Activated gamma-delta T cell treated with anti-CD3 and anti-CD28 coated beads, Interleukin-2, amount 50 U/mL, for 16 hours (primary cell): ENCODE measurements around the gene SMTNL2.

ENCODE experiments used
- DNase-seq: peaks from one replicate; pipeline ENCODE4 v3.0.0-alpha.2; 2020; ENCODE audit warnings: low read depth

The SMTNL2 gene

DNA sequence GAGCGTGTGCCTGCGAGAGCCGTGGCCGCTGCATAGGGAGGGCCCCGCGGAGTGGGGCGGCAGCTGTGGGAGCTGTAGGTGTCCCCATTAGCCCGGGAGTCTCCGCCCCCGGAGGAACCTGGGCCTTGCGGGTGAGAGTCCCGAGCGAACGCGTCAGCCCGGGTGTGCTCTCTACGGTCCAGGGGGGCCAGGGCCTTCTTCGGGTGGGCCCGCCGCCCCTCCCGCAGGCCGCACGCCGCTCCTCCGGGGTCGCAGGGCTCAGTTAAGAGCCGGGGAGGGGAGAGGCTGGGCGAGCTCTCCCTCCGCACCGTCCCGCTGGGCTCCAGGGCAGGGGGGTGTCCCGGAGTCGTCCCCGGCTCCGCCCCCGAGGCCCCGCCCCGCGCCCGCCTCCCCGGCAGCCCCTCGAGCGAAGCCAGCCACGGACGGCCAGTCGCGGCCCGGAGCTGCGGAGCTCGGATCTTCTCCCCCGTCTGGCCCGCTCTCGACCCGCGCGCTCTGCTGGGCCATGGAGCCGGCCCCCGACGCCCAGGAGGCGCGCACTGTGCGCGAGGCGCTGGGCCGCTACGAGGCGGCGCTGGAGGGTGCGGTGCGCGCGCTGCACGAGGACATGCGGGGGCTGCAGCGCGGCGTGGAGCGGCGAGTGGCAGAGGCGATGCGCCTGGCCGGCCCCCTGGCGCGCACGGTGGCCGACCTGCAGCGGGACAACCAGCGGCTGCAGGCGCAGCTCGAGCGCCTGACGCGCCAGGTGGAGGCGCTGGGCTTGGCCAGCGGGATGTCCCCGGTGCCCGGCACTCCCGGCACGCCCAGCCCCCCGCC, at the start of gene SMTNL2:
Gene SMTNL2, plus strand, starts transcription at position 429 of the 816 bp plus-strand sequence. Its CDS starts 77 bp downstream, at position 506.
- no peak for DNase-seq

DNA sequence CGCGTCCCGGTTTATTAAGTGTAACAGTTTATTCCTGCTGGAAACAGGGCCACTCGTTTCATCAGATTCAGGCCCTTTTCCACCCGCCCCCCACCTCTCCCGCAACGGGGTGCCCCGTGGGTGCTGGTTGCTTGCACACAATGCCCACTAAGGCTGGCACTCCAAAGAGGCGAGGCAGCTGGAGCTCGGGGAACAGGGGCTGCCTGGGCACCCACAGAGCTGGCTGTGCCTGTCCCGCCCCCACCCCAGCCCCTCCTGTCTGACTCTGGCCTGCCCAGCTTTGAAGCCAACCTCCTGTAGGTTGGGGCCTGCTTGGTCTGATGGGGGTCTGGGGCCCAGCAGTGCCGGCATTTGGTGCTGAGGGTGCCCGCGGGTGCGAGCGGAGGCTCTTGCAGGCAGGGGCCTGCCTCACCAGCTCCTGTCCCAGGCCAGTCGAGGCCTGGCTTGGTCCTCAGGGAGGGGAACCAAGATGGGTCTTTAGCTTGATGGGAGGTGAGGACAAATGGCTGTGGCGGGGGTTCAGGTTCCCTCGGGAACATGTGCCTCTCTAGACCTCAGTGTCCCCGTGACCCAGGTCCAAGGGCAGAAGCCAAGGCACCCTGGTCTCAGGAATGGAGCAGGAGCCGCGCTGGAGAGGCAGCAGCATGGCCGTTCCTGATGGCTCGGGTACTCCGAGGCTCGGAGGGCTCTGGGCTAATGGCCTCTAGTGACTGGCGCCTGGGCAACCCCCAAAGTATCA, 49.2 kb upstream of the SMTNL2 start:
- no peak for DNase-seq

DNA sequence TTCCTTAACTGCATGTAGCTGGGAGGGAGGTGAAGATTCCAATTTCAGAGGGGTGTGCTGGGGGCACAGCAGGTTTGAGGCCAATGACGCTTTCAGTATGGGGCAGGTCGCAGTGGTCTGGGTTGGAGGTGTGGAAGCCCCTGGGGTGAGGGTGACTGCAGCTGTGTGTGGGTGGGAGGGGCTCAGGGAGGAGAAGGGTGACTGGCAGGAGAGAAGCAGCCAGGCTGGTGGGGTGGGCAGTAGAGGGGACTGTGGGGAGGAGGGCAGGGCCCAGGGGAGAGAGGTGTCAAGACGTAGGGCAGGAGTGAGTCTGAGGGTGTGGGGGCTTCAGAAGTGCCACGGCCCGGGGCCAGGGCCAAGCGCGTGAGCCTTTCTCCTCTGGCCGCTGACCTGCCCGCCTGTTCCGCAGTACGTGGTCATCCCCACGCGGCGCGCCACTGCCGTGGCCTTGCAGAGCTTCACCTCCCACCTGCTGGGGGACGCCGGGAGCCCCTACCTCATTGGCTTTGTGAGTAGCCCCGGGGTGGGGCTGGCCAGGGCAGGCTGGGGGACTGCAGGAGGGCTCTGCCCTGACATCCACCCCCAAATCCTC, 48.6 kb upstream of the SMTNL2 start:
- no peak for DNase-seq

DNA sequence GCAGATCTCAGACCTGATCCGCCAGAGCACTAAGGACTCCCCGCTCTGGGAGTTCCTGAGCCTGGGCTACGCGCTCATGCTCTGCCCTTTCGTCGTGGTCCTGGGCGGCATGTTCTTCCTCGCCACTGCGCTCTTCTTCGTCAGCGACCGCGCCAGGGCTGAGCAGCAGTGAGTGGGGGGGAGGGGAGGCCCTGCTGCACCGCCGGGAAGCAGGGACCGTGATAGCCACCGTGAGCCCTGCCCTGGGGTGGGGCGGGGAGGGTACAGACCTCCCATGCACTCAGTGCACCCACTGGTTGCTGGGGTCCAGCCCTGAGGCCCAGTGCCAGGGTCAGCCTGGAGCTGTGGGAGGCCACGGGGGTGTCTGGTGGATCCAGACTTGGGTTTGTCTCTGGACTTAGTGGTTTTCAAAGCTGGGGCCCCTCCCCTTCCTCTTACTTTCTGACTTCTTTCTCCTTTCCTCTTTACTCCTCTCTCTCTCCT, 48.0 kb upstream of the SMTNL2 start:
- no peak for DNase-seq

DNA sequence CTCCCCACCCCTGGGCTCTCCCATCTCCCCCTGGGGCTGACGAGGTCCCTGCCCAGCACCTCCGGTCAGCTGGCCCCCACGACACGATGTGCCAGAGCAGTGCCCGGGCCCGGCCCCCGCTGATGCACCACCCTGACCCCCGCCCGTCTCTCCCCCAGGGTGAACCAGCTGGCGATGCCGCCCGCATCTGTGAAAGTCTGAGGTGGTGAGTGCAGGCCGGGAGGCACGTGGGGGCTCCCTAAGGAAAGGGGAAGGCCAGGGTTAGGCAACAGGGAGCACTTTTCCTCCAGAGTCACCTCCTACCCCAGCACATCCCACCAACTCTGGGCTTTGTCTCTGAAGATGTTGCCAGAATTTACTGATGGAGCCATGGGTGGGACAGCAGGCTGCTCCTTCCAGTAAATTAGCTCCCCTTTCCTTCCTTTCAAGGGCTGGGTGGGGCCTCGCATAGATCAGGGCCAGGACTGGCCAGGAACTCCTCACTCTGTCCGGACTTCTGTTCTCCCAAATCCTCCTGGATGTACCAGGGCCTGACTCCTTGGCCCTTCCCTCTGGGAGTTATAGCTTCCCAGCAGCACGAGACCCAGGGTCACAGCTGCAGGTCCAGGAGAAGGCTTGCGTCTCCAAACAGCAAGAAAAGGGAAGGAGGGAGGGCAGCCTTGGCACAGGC, 47.5 kb upstream of the SMTNL2 start:
- DNase-seq: no peak

DNA sequence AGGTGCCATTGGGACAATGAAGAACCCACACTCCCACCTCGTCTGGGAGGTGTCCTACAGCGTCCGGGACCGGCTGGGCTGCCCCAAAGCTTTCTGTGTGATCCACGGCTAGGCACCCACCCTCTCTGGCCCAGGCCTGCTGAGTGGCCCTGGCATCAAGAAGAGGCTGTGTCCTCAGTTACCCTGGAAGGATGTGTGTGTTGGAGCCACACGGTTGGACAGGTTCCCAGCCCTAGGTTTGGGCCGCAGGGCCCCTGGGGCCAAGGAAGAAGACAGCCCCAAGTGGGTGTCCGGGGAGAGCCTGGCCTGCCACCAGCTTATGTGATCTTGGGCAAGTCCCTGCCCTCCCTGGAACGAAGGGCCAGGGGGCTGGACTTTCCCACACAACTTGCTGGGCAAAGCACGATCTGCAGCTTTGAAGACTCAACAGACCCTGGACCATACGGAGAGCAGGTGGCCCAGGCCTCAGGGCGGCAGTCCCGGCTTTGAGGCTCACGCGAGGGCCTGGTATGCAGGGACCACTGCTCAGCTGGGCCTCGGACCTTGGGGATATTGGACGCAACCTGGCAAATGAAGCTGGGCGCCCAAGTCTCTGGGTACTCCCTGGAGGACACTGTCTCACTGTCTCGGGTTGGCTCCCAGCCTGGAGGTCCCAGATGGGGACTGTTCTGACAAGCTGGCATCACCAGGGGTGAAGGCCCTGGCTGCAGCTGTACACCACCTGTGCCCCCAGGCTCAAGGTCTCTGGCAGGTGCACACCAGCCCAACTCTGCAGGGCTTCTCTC, 46.7 kb upstream of the SMTNL2 start:
- DNase-seq: no peak

DNA sequence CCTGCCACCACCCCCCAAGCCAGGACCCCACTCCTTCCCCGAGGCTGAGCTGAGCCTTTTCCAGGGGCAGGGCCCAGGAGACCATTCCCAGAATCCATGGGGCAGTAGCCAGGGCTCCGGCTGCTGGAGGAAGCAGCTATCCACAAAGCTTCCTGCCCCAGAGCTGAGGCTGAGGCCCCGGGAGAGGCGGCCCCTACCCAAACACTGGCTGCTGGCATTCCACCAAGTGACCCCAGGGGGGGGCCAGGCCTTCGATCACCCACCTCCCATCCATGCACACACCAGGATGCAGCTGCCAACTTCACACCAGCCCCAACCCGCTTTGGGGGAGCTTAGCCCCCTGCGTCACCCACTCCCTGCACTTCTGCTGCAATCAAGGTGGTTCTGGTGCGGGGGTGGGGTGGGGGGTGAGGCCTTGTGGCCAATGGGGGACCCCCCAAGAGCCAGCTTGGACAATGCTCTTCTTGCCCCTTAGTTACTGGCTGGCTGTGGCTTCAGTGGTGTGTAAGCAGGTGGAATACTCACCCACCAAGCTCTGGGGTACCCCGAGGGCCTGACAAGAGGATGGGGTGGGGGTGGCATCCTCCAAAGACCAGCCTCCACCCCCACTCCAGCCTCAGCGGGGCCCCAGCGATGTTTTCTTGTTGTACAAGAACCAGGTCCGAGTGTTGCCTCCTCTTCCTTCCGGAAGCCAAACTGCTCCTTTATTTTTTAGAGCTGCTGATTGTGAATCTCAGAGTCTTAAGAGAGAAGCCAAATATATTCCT, 45.9 kb upstream of the SMTNL2 start:
- DNase-seq: no peak

DNA sequence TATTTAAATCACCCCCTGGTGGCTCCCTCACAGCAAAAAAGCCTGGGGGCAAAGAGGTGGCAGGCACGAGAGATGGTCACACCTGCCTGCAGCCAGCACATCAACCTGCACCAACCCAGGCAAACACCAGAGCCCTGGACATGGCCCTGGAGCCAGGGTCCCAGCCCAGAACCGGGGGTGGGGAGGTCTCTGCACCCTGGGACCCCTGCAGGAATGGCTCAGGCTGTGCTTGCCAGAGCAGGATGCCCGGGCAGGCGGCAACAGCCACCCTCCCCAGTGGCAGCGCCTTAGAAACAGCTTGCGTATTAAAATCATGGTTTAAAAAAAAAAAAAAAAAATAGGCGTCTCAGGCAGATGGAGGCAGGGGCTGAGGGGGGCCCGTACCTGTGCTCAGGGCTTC, 45.3 kb upstream of the SMTNL2 start:
- no peak for DNase-seq

DNA sequence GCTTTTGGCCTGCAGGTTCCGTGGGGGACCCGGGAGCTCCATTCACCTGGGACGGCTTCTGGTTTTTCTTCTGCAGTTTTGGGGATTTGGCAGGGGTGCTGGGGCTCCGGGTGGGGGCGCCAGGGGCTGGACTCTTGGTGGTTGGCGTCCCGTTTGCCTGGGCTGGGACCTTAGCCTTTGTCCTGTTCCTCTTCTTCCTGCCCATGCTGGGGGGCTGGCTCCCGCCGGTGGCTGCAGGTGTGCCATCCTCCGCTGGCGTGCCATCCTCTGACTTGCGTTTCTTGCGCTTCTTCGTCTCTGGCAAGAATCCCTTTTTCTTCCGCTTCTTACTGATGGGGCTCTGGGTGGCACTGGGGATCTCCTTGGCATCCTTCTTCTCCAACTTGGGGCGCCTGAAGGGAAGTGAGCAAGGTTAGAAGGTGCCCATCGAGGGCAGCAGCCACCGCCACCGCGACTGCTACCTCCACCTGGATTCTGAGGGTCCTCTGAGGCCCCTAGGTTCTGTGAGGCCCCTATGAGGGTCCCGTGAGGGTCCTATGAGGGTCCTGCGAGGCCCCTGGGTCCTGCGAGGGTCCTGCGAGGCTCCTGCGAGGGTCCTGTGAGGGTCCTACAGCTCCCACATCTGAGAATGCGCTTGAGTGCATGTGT, 44.6 kb upstream of the SMTNL2 start:
- DNase-seq: no peak

DNA sequence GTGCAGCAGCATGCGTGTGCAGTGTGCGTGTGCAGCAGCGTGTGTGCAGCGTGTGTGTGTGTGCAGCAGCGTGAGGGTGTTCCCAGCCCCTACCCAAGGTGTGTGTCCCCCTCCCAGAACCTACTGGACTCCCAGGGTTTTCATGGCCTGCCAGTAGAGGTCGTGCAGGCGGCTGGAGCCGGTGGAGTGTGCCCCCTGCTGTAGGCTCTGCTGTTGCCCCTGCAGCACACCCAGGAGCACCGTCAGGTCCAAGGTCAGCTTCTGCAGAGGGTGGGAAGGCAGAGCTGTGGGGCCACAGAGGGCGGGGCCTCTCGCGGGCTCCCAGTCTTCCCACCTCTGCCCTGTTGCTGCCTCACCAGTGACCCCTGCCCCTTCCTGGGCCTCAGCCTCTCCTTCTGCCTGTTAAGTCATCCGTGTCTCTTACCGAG, 44.1 kb upstream of the SMTNL2 start:
- DNase-seq: no peak

DNA sequence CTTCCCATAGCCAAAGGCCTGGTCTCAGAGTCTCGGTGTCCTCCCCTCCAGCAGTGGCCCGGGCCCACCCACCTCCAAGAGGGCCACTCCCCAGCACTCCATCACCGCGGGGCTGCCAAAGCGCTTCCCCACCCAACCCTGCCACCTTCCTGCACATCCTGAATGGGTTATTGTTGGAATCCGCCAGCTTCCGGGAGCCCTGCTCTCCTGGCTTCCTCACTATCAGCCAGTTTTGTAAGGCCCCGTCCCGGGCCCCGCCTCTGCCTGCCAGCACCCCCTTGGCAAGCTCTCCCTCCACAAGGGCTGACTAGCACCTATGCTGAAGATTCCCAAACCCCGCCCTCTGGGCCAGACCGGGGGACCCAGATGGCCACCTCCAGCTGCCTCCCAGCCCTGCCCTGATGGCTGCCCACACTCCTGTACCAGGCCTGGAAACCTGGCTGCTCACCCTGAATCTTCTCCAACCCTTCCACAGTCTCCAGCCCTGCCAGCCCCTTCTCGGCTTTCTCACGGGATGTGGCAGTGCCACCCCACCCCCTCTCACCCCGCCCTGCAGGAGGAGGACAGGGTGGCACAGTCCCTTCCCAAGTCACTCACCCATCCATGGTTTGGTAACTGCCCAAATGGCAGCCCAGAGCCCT, 43.5 kb upstream of the SMTNL2 start:
- DNase-seq: no peak

DNA sequence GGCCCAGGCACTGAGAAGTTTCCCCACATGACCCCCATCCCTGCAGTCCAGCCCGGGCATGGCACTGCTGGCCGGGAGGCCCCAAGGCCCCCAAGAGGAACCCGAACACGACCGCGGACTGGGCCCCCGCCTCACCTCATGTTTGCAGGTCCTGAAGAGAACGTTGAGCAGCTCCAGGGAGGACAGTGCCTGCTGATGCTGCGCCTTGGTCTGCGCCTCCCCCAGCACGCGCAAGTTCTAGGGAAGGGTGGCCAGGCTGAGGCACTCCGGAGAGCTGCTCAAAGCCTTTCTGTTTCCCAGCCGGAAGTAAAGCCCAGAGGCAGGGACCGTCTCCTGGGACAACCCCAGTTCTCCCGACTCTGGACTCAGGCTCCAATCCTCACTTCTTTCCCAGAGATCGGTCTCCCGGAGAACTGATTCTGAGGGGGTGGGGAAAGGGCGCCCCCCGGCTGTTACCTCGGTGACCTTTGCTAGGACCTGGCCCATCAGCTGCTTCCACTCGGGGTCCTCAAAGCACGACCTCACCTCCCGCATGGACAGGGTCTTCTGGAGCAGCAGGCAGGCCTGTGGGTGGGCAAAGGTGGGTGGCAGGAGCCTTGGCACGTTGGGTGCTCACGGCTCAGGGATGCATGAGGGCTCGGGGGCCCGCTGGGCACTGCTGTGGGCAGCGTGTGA, 42.9 kb upstream of the SMTNL2 start:
- DNase-seq: no peak

DNA sequence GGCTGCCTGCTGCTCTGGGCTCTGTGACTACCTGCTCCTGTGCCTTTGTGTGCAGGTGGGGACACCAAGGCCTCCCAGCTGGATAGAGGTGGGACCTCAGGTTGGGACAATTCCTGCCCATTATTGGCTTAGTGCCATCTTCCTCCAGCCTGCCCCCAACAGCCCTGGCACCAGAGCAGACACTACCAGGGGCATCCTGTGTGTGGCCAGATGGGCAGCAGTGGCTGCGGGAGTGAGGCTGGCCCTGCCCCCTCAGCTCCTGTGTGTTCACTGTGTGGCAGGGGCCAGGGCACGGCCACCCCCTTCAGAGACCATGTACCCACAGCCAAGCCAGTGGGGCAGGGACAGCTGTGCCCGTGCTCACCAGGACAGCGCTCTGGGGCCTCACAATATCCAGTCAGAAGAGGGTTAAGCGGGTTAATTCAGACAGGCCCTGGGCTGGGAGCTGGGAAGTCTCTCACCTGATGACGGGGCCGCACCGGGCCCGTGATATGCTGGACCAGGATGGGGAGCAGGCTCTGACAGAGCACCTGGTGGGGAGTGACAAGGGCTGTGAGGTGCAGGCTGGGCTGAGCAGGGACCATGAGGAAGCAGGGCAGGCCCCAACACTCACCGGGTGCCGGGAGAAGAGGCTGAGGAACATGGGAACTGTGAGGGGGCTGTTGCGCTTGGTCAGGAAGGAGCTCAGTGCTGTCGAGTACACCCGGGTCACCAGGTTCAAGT, 42.2 kb upstream of the SMTNL2 start:
- DNase-seq: no peak

DNA sequence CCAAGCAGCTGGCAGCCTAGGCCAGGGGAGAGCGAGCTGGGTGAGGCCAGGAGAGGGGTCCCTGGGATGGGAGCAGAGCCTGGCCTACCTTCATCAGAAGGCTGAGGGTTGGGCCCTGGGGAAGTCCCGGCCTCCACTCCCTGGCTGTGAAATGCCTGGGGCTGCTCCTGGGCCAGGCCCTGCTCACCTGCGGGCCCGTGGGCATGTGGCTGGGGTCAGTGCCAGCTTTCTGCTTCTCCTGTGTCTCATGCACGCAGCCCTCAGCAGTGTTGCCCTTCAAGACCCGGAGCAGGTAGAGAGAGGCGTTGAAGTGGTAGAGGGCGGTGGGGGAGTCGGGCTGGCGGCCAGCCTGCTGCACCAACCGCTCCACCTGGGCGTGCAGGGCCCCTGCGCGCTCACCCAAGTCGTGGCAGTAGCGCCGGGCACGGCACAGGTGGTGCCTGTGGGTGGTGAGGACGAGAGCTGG, 41.6 kb upstream of the SMTNL2 start:
- DNase-seq: no peak

DNA sequence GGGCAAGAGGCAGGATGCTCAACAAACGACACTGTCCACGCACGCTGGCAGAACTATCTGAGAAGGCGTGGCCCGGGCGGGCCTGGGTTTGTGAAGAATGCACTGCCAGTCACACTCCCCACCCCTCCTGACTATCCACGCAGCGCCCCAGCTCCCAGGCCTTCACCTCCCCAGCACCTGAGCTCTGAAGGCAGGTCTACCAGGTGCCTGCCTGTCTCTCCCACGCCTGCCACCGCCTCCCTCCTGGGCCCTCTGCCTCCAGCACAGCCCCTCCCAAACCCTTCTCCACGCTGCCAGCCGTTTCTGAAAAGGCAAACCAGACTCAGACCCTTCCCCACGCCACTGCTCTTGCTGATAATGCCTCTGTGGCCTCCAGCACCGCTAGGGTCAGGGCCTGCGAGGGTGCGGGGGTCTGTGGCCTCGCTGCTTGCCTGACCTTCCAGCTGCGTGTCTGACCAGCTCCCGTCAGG, 40.7 kb upstream of the SMTNL2 start:
- DNase-seq: no peak

DNA sequence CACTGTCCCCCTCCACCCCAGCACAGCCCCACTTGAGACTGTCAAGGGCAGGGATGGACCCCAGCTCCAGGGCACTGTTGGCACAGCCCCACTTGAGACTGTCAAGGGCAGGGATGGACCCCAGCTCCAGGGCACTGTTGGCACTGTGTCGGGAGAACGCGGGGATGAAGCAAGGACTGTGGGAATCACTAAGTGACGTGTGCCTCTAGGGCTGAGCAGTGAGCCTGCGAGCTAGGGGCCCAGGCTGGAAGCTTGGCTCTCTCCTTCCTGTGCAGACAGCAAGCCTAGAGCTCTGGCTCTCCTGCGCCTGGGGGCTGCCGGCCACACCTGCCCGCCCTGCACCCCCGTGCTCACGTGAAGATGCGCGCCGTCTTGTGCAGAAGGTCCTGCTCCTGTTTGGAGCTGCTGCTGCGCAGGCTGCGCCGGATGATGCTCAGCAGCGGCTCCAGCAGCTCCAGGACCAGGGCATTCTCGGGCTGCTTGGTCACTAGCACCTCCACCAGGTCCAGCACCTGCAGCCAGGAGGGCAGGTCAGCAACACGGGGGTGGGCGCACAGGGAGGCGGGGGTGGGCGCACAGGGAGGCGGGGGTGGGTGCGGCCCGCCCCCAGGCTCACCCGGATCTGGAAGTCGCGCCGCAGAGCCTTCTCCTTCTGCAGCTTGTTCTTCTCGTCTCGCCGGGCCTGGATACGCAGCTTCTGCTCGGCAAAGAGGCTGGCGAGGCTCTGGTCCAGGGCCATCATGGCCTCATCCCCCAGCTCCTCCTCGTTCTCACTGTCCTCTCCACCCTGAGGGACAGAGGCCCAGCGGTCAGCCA, 40.0 kb upstream of the SMTNL2 start:
- no peak for DNase-seq

DNA sequence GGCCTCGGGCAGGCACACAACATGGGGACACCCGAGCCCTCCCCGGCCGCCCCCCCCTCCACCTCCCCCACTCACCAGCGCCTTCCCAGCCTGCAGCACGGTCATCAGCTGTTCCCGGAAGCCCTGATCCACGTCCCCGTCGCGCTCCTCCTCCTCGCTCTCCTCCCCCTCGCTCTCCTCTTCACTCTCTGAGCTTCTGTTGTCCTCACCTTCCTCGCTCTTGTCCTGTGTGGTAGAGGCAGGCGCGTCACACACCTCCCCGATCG, 39.4 kb upstream of the SMTNL2 start:
- DNase-seq: no peak
